ENCODE data around the gene KLHL25.

DNA sequence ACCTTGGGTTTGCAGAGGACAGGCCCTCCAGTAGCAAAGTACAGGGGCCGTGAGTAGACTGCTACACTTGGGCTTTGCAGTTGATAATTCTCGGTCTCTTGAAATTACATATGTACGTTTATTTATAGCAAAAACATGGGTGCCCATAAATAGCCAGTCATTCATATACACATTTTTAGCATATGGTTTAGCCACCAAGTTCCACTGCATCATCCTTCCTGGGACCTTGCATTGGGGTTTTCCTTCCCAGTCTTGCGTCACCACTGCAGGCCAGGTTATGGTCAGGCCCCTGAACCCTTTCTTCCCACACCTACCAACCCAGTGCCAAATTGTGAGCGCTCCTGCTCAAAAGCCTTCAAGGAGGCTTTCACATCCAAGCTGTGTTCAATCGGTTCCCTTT is 12.7 kb downstream of the KLHL25 start:
- TF ChIP-seq CTCF (IDR thresholded peaks at IDR 0.05) (no peak), POLR2AphosphoS5 (IDR thresholded peaks at IDR 0.05; ENCODE audit: low read depth, low read length) (no peak), SIN3A (IDR thresholded peaks at IDR 0.05; ENCODE audit: borderline replicate concordance, insufficient read depth, low read depth, low read length) (no peak), TCF7L2 (IDR thresholded peaks at IDR 0.05; ENCODE audit: low read depth, low read length) (no peak), REST (IDR thresholded peaks at IDR 0.05; ENCODE audit: insufficient read depth in 1 of 2, low read depth in 2 of 2, low read length in 1 of 2) (no peak)
